Stimulated activated CD8-positive, alpha-beta memory T cell treated with anti-CD3 and anti-CD28 coated beads, Interleukin-4, amount 100 ng/mL, for 1 hour (primary cell): Measurements from ENCODE around the gene C10orf71.

Experiments used
- DNase-seq, 2 donors: peaks; one replicate each; pipeline ENCODE4 v3.0.0-alpha.2; 2020; ENCODE audit warnings: low read depth in 2 of 2, low spot score in 1 of 2

Gene C10orf71

DNA sequence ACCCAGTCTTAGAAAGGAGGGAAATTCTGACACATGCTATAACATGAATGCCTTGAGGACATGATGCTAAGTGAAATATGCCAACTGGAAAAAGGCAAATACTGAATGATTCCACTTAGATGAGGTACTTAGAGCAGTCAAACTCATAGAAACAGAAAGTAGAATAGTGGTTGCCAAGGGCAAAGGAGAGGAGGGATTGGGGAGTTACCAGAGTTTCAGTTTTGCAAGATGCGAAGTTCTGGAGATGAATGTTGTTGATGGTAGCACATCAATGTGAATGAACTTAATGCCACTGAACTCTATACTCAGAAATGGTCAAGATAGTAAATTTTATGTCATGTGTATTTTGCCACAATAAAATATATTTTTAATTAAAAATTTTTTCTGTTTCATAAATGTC, 58.0 kb downstream of the C10orf71 start:
- no peak for DNase-seq

- no peak for DNase-seq
Observed at GRCh38 chr10:49357910-49358309, 58.9 kb downstream of the C10orf71 start.

- no peak for DNase-seq
Observed at GRCh38 chr10:49359349-49360270, 60.6 kb downstream of the C10orf71 start.

DNA sequence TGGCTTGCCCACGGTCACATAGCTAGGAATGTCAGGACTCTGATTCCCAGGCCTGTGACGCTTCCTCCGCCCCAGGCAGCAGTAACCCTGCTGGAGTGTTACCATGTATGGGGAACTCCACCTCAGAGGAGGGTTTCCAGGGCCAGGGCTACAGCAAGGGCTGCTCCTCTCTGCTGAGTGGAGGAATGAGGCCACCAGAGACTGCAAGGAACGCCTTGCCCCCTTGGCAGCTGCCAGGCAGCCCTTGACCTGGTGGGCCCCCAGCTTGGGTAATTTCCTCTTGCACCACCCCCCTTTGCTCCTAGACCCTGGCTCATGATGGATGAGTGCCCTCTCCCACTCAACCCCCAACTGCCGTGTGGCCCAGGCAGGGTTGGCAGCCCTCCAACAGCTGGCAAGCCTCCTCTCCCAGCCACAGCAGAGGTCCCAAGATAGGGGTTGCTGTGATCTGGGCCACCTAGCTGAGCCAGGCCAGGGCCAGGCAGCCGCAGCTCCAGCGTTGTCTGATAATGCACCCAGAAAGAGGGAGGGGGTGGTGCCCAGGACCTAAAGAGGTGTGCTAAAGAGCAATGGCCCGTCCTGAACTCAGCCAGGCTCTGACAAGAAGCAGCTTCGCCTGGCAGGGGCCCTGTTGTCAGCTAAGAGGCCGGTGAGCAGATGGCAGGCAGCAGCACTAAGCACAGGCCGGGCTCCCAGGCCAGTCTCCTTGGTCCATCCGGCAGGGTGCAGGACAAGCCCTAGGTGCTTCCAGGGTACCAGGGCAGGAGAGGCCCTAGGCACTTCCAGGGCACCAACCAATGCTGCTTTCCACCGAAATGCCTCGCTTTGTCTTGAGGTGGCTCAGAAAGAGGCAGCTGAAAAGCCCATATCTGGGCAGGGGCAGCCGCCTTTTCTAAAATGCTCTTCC, 61.6 kb downstream of the C10orf71 start:
- no peak for DNase-seq

DNA sequence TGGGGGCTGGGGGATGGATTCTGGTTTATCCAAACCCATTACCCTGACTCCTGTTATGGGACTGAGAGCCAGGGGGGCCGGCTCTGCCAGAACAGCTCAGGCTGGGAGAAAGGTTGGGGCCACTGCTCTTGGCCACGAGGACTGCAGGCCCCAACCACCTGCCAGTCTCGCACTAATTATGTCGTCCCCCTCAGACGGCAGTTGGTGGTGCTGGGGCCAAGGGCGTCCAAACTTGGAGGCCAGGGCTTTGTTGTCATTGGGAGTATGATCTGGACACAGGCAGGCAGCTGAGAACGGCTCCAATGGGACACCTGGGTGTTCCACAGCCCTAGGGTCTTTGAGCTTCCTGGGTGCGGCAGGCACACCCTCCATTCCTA, 62.2 kb downstream of the C10orf71 start:
- no peak for DNase-seq

GRCh38 chr10:49361735-49362568, 63.0 kb downstream of the C10orf71 start:
- DNase-seq = no peak

DNA sequence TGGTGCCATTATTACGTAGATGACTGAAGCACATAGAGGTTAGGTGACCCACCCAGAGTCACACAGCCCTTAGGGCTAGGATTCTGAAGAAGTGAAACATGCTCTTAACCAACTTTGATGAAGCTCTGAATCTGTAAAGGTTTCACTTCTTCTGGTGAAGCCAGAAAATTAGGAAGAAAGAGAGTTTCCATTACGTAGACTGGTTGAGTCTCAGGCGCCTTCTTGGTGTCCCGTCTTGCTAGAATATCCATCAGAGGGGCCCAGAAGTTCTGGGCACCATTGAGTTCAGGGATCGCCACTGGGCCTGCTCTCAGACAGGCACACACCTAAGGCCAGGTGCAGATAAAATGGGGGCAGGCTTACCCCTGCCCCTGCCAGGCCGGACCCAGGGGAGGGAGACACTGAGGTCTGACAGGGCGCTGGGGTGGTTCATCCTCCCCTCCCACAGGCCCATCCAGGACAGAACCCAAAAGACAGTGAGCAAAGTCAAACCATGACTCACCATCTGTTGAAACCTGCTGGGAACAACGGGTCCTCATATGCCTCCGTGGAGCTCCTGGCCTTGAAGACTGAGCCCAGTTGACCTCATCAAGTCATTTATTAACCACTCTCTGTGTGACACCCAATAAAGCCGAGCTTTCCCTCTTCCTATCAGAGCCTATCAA, 63.8 kb downstream of the C10orf71 start:
- DNase-seq = no peak

- DNase-seq = no peak
Observed at GRCh38 chr10:49363309-49364031, 64.5 kb downstream of the C10orf71 start.

DNA sequence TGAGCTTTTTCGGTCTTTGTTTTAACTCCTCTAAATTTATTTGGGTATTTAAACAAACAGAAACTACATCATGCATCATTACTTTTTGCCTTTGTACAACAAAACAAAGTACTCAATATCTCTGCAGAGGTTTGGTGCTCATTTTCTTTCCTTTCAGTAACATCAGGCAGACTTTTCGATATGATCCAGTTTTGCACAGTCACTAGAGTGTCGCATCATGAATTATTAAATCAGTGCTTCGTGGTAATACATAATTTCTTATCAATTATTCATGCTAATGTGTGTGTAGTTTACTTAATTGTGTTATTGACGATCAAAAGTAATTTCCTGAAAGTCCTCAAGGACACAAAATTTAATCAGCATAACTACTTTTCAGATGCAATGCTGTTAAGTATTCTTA, 65.1 kb downstream of the C10orf71 start:
- DNase-seq = no peak

GRCh38 chr10:49364747-49365146, 65.8 kb downstream of the C10orf71 start:
- no peak for DNase-seq

DNA sequence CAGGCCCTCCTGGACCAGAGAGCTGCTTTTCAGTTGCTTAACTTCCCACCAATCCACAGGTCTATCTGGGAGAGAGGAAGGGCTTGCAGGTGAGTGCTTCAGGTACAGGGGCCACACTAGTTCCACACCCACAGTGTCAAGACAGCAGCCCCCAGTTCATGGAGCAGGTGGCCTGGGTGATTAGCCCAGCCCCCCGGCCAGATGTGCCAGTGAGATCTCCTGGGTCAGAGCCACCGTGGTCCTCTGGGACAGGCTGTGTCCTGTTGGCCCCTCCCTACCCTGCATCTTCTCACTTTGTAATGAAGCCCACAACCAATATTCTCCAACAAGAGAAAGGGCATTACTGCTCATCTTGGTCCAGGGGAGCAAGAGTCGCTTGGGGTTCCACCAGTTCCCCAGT, 66.3 kb downstream of the C10orf71 start:
- no peak for DNase-seq

- no peak for DNase-seq
Observed at GRCh38 chr10:49365675-49366415, 66.9 kb downstream of the C10orf71 start.

- DNase-seq = no peak
Observed at GRCh38 chr10:49366460-49366859, 67.5 kb downstream of the C10orf71 start.

- DNase-seq = no peak
Observed at GRCh38 chr10:49367600-49367999, 68.6 kb downstream of the C10orf71 start.

DNA sequence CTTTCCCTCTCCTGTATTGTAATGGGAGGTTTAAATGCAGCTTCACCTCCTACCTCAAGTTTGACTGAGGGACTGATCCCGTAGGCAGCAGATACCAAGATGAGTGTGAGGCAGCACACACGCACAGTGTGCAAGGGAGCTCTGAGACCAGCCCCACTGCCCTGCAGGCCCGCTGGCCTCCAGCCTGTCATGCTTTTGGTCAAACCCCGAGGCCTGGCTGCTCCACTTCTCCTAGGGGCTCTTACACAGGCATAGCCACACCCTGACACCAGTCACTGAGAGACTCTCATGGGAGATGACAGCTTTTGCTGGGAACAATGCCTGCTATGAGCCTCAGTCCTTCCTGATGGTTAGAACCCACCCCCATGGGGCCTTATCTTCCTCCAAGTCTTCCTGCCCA, 69.3 kb downstream of the C10orf71 start:
- DNase-seq = no peak

DNA sequence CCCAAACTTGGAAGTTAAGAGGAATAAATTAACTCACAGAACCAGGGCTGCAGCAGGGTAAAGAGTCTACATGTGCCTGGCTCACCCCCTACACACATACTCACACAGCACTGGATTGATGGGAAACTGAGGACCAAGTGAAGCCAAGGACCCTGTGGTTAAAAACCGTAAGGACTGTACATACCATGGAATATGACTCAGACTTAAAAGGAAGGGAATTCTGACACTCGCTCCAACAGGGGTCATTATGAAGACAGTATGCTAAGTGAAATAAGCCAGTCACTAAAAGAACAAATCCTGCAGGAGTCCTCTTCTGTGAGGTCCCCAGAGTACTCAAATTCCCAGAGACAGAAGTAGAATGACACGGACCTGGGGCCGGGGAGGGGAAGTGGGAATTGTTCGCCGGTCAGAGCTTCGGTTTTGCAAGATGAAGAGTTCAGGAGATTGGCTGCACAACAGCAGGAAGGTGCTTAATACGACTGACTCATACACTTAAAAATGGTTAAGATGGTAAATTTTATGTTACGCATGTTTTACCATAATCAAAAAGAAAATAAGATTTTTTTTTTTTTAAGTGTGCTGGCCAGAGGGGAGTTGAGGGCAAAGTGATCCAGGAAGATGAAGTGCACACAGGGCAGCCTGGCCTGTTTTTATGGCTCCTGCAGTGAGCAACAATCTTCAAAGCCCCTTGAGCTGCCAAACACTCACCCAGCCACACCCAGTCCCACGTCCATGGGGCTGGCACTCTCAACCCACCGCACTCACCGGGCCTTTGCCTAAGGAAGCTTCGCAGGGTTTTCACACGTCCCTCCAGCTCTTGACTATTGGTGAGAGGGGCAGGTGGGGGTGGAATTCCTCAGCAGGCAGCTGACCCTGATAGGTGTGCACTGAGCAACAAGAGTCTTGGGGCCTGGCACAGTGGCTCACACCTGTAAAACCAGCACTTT, 70.5 kb downstream of the C10orf71 start:
- no peak for DNase-seq

- DNase-seq = no peak
Observed at GRCh38 chr10:49370326-49371100, 71.5 kb downstream of the C10orf71 start.
